Heart right ventricle (tissue), 16 donors: ENCODE results near the gene SLC8A1. TPM values are rescaled to one million over a fixed set of nuclear protein-coding genes. Genes with fewer than 3 reads are reported as not detected.
A peak's percentile ranks its signal among the peaks of the same experiment; 100 is the strongest.

ENCODE experiments used
- ATAC-seq, 8 donors: fragments of 200-7000 bp; cut with Tn5 transposase; one replicate each; pipeline ENCODE4 v1.9.1; 2020; ENCODE audit warnings: mild to moderate bottlenecking in 8 of 8, moderate library complexity in 8 of 8, moderate number of reproducible peaks in 1 of 8
- DNase-seq, 2 donors: peaks; one replicate each; pipeline ENCODE4 v3.0.0-alpha.2; 2020
- H3K27ac ChIP-seq, 10 donors: fragments of 200-600 bp; sonication (generic) in 2 of 10; one replicate each; pipeline versions ENCODE4 v1.5.0 to v1.8.0; 2020 to 2022; ENCODE audit warnings: mild to moderate bottlenecking in 3 of 10
- H3K27me3 ChIP-seq, 7 donors: fragments of 200-600 bp; one replicate each; pipeline ENCODE4 v1.8.0; 2021 to 2022; ENCODE audit warnings: mild to moderate bottlenecking in 2 of 7
- H3K36me3 ChIP-seq, 9 donors: fragments of 200-600 bp; sonication (generic) in 1 of 9; one replicate each; pipeline versions ENCODE4 v1.5.0 to v1.8.0; 2020 to 2022; ENCODE audit warnings: mild to moderate bottlenecking in 2 of 9
- H3K4me1 ChIP-seq, 9 donors: fragments of 200-600 bp; sonication (generic) in 1 of 9; one replicate each; pipeline versions ENCODE4 v1.5.0 to v1.8.0; 2020 to 2022; ENCODE audit warnings: mild to moderate bottlenecking in 4 of 9
- H3K4me3 ChIP-seq, 10 donors: fragments of 200-600 bp; sonication (generic) in 2 of 10; one replicate each; pipeline versions ENCODE4 v1.5.0 to v1.8.0; 2020 to 2022; ENCODE audit warnings: mild to moderate bottlenecking in 7 of 10, moderate library complexity in 2 of 10
- H3K9me3 ChIP-seq, 11 donors: fragments of 200-600 bp in 10 of 11; sonication (generic) in 2 of 11; one replicate each; pipeline versions ENCODE4 v1.5.0 to v1.8.0; 2013 to 2022; ENCODE audit warnings: mild to moderate bottlenecking in 2 of 11, control low read depth in 1 of 11, moderate library complexity in 1 of 11
- CTCF ChIP-seq, 9 donors: fragments of 200-600 bp; sonication (generic) in 2 of 9; IDR thresholded peaks; one replicate each; pipeline versions ENCODE4 v1.5.0 to v1.8.0; 2021 to 2022; ENCODE audit warnings: antibody characterized with exemption in 9 of 9, mild to moderate bottlenecking in 5 of 9, moderate library complexity in 1 of 9
- WGBS, 2 donors: extraction: QIAGEN DNeasy Blood & Tissue Kit; methylation state at CpG; one replicate each; pipeline ENCODE4 v1.1.7; 2013; ENCODE audit warnings: inconsistent platforms in 1 of 2; 5-methylcytosine and 5-hydroxymethylcytosine counted together
- intact Hi-C, 10 donors: fragments of 100-400 bp; cut with DNase I; formaldehyde crosslinking; loops; one replicate each; pipeline versions ENCODE4 v1.11.1 to v1.14.2; 2022
- polyA plus RNA-seq, 2 donors: library from polyadenylated mRNA; stranded (reverse); fragments of 200-250 nt; gene quantifications; one replicate each; pipeline ENCODE4 v1.2.3, GENCODE V29; 2013
- total RNA-seq, 10 donors: library from RNA; stranded (reverse); fragmentation: NEBNext Ultra II Directional in 3 of 10; extraction: Animal tissue kit (Norgen Biotek cat#: 25700) in 3 of 10; gene quantifications; one replicate each; pipeline versions ENCODE4 v1.2.1 to v1.2.4, GENCODE V29; 2021 to 2023
- donor health status: Arrhythmogenic right ventricular cardiomyopathy.
- donor health status: ischemic (EF 13 %, LVEDD 7.1; RV severe dilation, severe dysfunction).
- donor health status: healthy with polysubstance abuse.
- donor health status: DM: no; HTN: yes; CAD: no.
- donor health status: DM: no; HTN: no; CAD: no.
- donor health status: ischemic (EF 25% LVEDD 6.9; RV normal size, moderate dysfunction).
- donor health status: ischemic (EF 25% LVEDD 5.7; RV mildly dilated, moderate dysfunction).
- donor health status: healthy.
- donor health status: DM: yes; HTN: yes; CAD: no.
- donor health status: Ischemic cardiomyopathy.
- donor health status: ischemic (EF 35%, LVEDD 5.7; RV mildly dilated, moderate dysfunction).
- donor health status: nonischemic (EF 11% LVEDD 7.7; RV severe dilation, severe dysfunction).
- donor health status: DM: yes; HTN: yes; CAD: no.
- donor health status: PGD.
- donor health status: ischemic (EF 29% LVEDD 5.4; RV normal size, mild dysfunction).
- donor health status: nonischemic (EF 23%, LVEDD 6.1; RV moderate dilation, normal function).

The SLC8A1 gene
- total and polyA plus RNA-seq, 12 donors, result 11.1 to 1,497 (median 1,067) TPM

- Histone ChIP-seq H3K4me3 (no peak overlapping the region), H3K4me1 (peaks cover 0 to 53% (median 24%) of the 10 kb centered on the region in 9 donors), H3K27me3 (no peaks in the 10 kb centered on the region), H3K9me3 (no peaks in the 10 kb centered on the region), H3K27ac (peak overlapping the region in 2 of 10 donors; percentile 57 to 58), H3K36me3 (no peaks in the 10 kb centered on the region)
- no peak for ATAC-seq
- 69 to 82% methylated on average over 2 of the region's 2 CpGs for WGBS, 2 donors
- DNase-seq, result no peak
- intact Hi-C loops, result no loop called here
- TF ChIP-seq CTCF (IDR thresholded peaks at IDR 0.05), result no peak
Observed at GRCh38 chr2:40302751-40303325, 149.1 kb downstream of the SLC8A1 start.

- H3K27ac ChIP-seq, result no peak overlapping the region
- 72 to 86% methylated on average over 6 of the region's 6 CpGs for whole genome bisulfite sequencing, 2 donors
Observed at GRCh38 chr2:40300391-40300790, 151.5 kb downstream of the SLC8A1 start.

GRCh38 chr2:40299781-40300180, 152.1 kb downstream of the SLC8A1 start:
- intact Hi-C loops, result no loop called here
- Histone ChIP-seq H3K4me1 (peaks cover 0 to 40% (median 12%) of the 10 kb centered on the region in 9 donors), H3K27me3 (no peaks in the 10 kb centered on the region), H3K36me3 (no peaks in the 10 kb centered on the region), H3K9me3 (no peaks in the 10 kb centered on the region), H3K4me3 (no peak overlapping the region), H3K27ac (no peak overlapping the region)
- TF ChIP-seq CTCF (IDR thresholded peaks at IDR 0.05), result no peak
- DNase-seq (no peak), ATAC-seq (no peak)
- 75 to 79% methylated on average over 2 of the region's 2 CpGs for WGBS, 2 donors

More at GRCh38 chr2:40300391-40300790, 151.5 kb downstream of the SLC8A1 start:
- DNase-seq (no peak), ATAC-seq (no peak)
- no peak overlapping the region for H3K4me3 ChIP-seq
- no peaks in the 10 kb centered on the region for H3K27me3 ChIP-seq
- no peaks in the 10 kb centered on the region for H3K36me3 ChIP-seq
- no peaks in the 10 kb centered on the region for H3K9me3 ChIP-seq
- intact Hi-C loops, result no loop called here
- TF ChIP-seq CTCF (IDR thresholded peaks at IDR 0.05), result no peak
- peaks cover 0 to 45% (median 16%) of the 10 kb centered on the region in 9 donors for H3K4me1 ChIP-seq

- Histone ChIP-seq H3K9me3 (no peaks in the 10 kb centered on the region), H3K4me3 (no peak overlapping the region), H3K27me3 (no peaks in the 10 kb centered on the region), H3K36me3 (no peaks in the 10 kb centered on the region), H3K27ac (no peak overlapping the region), H3K4me1 (peaks cover 0 to 33% (median 6%) of the 10 kb centered on the region in 9 donors)
- TF ChIP-seq CTCF (IDR thresholded peaks at IDR 0.05), result no peak
- 56 to 81% methylated on average over 1 of the region's 1 CpG for WGBS, 2 donors
- intact Hi-C loops, result no loop called here
- DNase-seq (no peak), ATAC-seq (no peak)
Observed at GRCh38 chr2:40299173-40299572, 152.7 kb downstream of the SLC8A1 start.
